NCI-H460 (cell line): ENCODE data around the gene KCNT1. TPM values are rescaled to one million over a fixed set of nuclear protein-coding genes. Genes with fewer than 3 reads are reported as not detected.

Source experiments
- DNase-seq: peaks from one replicate; pipeline ENCODE4 v3.0.0-alpha.2; 2016; ENCODE audit warnings: low read depth; ENCODE audit errors: extremely low read depth
- total RNA-seq: library from RNA; depleted of rRNA; stranded (reverse); fragments of >200 nt; shearing (Covaris generic); gene quantifications from 2 replicates; pipeline ENCODE4 v1.2.3, GENCODE V29; 2014

KCNT1 gene
- total RNA-seq, 1 experiment from 2014 or later, result not detected

GRCh38 chr9:135719472-135719871 is 17.5 kb downstream of the KCNT1 start:
- DNase-seq, result no peak

- no peak for DNase-seq
Observed at GRCh38 chr9:135722365-135722764, 20.4 kb downstream of the KCNT1 start.

- DNase-seq, result no peak
Observed at GRCh38 chr9:135724186-135724787, 22.3 kb downstream of the KCNT1 start.

GRCh38 chr9:135726138-135726853 is 24.3 kb downstream of the KCNT1 start:
- no peak for DNase-seq

GRCh38 chr9:135727257-135727875 is 25.4 kb downstream of the KCNT1 start:
- DNase-seq, result no peak

GRCh38 chr9:135728436-135729110 is 26.6 kb downstream of the KCNT1 start:
- no peak for DNase-seq

GRCh38 chr9:135729480-135729879 is 27.5 kb downstream of the KCNT1 start:
- DNase-seq, result no peak

- no peak for DNase-seq
Observed at GRCh38 chr9:135731454-135731853, 29.5 kb downstream of the KCNT1 start.

- DNase-seq, result no peak
Observed at GRCh38 chr9:135732569-135733257, 30.7 kb downstream of the KCNT1 start.

- DNase-seq, result no peak
Observed at GRCh38 chr9:135734616-135735144, 32.7 kb downstream of the KCNT1 start.

- DNase-seq, result no peak
Observed at GRCh38 chr9:135736272-135736978, 34.4 kb downstream of the KCNT1 start.

- no peak for DNase-seq
Observed at GRCh38 chr9:135736979-135737839, 35.2 kb downstream of the KCNT1 start.

GRCh38 chr9:135737840-135738521 is 36.0 kb downstream of the KCNT1 start:
- DNase-seq, result no peak

- no peak for DNase-seq
Observed at GRCh38 chr9:135739271-135740220, 37.6 kb downstream of the KCNT1 start.

- DNase-seq, result no peak
Observed at GRCh38 chr9:135741276-135742219, 39.6 kb downstream of the KCNT1 start.

GRCh38 chr9:135743021-135743420 is 41.0 kb downstream of the KCNT1 start:
- no peak for DNase-seq
